PC-3 (cell line): ENCODE data around the gene RABGAP1. TPM values are rescaled to one million over a fixed set of nuclear protein-coding genes. Genes with fewer than 3 reads are reported as not detected.

Experiments used
- ATAC-seq: fragments of 200-7000 bp; cut with Tn5 transposase; 2 replicates; pipeline ENCODE4 v1.9.1; 2020; ENCODE audit warnings: mild to moderate bottlenecking, moderate library complexity
- Bru-seq: library from RNA; stranded (reverse); fragments of 400-500 nt; gene quantifications from one replicate; lab custom pipeline; 2021; lab: Mats Ljungman, UMichigan
- BruChase-seq, 2 experiments: library from RNA; stranded (reverse); fragments of 400-500 nt; gene quantifications; one replicate each; lab custom pipeline; 2021; lab: Mats Ljungman, UMichigan
- BruUV-seq: library from RNA; stranded (reverse); fragments of 400-500 nt; replicated peaks from 2 replicates; lab custom pipeline; 2021; lab: Mats Ljungman, UMichigan
- CTCF ChIA-PET: fragments of 300-600 bp; sonication (Branson Sonifier 250); formaldehyde crosslinking; loops from one replicate; lab custom pipeline; 2022; ENCODE audit warnings: antibody characterized with exemption; lab: Charles Lee
- POLR2A ChIA-PET: fragments of 300-600 bp; sonication (Branson Sonifier 250); formaldehyde crosslinking; loops from one replicate; lab custom pipeline; 2022; ENCODE audit warnings: antibody characterized with exemption; ENCODE audit not compliant: unreplicated experiment; lab: Charles Lee
- DNase-seq: peaks from one replicate; pipeline ENCODE4 v3.0.0-alpha.2; 2015
- H2AFZ ChIP-seq: fragments of 300-600 bp; sonication (generic); 2 replicates; pipeline ENCODE4 v1.6.0; 2016; ENCODE audit warnings: antibody characterized with exemption, low read length
- H3F3A ChIP-seq: fragments of 300-600 bp; sonication (generic); one replicate; pipeline ENCODE4 v1.6.0; 2017; ENCODE audit warnings: antibody characterized with exemption, low read length, control low read depth, mild to moderate bottlenecking; ENCODE audit not compliant: unreplicated experiment
- H3K27ac ChIP-seq: fragments of 300-600 bp; sonication (generic); 2 replicates; pipeline ENCODE4 v1.5.1; 2016; ENCODE audit warnings: mild to moderate bottlenecking, low read length
- H3K27me3 ChIP-seq: fragments of 300-600 bp; sonication (generic); 2 replicates; pipeline ENCODE4 v1.6.1; 2016; ENCODE audit warnings: low read length, mixed read lengths
- H3K36me3 ChIP-seq: fragments of 300-600 bp; sonication (generic); 2 replicates; pipeline ENCODE4 v1.6.1; 2016; ENCODE audit warnings: low read depth, mixed run types, low read length, mixed read lengths
- H3K4me1 ChIP-seq: fragments of 300-600 bp; sonication (generic); 2 replicates; pipeline ENCODE4 v1.5.1; 2016; ENCODE audit warnings: low read length; ENCODE audit not compliant: insufficient read depth
- H3K4me2 ChIP-seq: fragments of 300-600 bp; sonication (generic); 2 replicates; pipeline ENCODE4 v1.6.0; 2016; ENCODE audit warnings: low read length
- H3K4me3 ChIP-seq: fragments of 300-600 bp; sonication (generic); 2 replicates; pipeline ENCODE4 v1.5.1; 2016; ENCODE audit warnings: mild to moderate bottlenecking, low read length, mixed read lengths
- H3K79me2 ChIP-seq: fragments of 300-600 bp; sonication (generic); 2 replicates; pipeline ENCODE4 v1.6.1; 2017; ENCODE audit warnings: low read length, mixed read lengths
- H3K9ac ChIP-seq: fragments of 300-600 bp; sonication (generic); 2 replicates; pipeline ENCODE4 v1.6.0; 2016; ENCODE audit warnings: mild to moderate bottlenecking, low read length
- H3K9me2 ChIP-seq: fragments of 300-600 bp; sonication (generic); replicated peaks from 2 replicates; pipeline ENCODE4 v1.6.1; 2016; ENCODE audit warnings: mixed run types, low read length, mixed read lengths
- H3K9me3 ChIP-seq: fragments of 300-600 bp; sonication (generic); 2 replicates; pipeline ENCODE4 v1.6.1; 2016; ENCODE audit warnings: low read length, mixed read lengths
- H4K20me1 ChIP-seq: fragments of 300-600 bp; sonication (generic); 2 replicates; pipeline ENCODE4 v1.6.1; 2016; ENCODE audit warnings: low read length, mixed read lengths
- EZH2 ChIP-seq: fragments of 300-600 bp; sonication (generic); IDR thresholded peaks from one replicate; pipeline ENCODE4 v1.6.1; 2017; ENCODE audit warnings: antibody characterized with exemption, mild to moderate bottlenecking, low read length; ENCODE audit not compliant: unreplicated experiment
- EZH2phosphoT487 ChIP-seq: fragments of 300-600 bp; sonication (generic); IDR thresholded peaks from 2 replicates; pipeline ENCODE4 v1.6.1; 2018; ENCODE audit warnings: mild to moderate bottlenecking, antibody characterized with exemption, low read length, borderline replicate concordance
- intact Hi-C: fragments of 100-400 bp; cut with micrococcal nuclease; formaldehyde crosslinking; loops from 2 replicates; pipeline ENCODE4 v1.9.0; 2023
- long read RNA-seq: library from polyadenylated mRNA; unstranded; transcript quantifications from one replicate; pipeline ENCODE4 v2.0.0, GENCODE V29; 2021; ENCODE audit not compliant: unreplicated experiment
- total RNA-seq: library from RNA; depleted of rRNA; stranded (reverse); fragments of >200 nt; gene quantifications from 2 replicates; pipeline ENCODE4 v1.2.3, GENCODE V29; 2014; rRNA removed
- TF ChIP-seq, protein P1 (sequence below): fragments of 300-600 bp; sonication (generic); conservative IDR thresholded peaks from 2 replicates; pipeline ENCODE4 v1.5.1; 2017; ENCODE audit warnings: antibody characterized with exemption, low read depth, mild to moderate bottlenecking, low read length

RABGAP1 gene
- total RNA-seq (12.7 and 16.5 TPM in 2 replicates), Bru-seq, nascent RNA (percentile 89 among the genes with signal in this experiment), BruChase-seq, experiment 1, labeled RNA remaining after a 6-hour chase (percentile 77 among the genes with signal in this experiment), BruChase-seq, experiment 2, labeled RNA remaining after a 2-hour chase (percentile 89 among the genes with signal in this experiment)
- long read RNA-seq, full-length matches to known transcripts: 62 of 149 reads
- long read RNA-seq, partial matches to known transcripts: 26 of 149 reads
- long read RNA-seq, other reads (novel, unspliced or antisense): 61 of 149 reads

DNA sequence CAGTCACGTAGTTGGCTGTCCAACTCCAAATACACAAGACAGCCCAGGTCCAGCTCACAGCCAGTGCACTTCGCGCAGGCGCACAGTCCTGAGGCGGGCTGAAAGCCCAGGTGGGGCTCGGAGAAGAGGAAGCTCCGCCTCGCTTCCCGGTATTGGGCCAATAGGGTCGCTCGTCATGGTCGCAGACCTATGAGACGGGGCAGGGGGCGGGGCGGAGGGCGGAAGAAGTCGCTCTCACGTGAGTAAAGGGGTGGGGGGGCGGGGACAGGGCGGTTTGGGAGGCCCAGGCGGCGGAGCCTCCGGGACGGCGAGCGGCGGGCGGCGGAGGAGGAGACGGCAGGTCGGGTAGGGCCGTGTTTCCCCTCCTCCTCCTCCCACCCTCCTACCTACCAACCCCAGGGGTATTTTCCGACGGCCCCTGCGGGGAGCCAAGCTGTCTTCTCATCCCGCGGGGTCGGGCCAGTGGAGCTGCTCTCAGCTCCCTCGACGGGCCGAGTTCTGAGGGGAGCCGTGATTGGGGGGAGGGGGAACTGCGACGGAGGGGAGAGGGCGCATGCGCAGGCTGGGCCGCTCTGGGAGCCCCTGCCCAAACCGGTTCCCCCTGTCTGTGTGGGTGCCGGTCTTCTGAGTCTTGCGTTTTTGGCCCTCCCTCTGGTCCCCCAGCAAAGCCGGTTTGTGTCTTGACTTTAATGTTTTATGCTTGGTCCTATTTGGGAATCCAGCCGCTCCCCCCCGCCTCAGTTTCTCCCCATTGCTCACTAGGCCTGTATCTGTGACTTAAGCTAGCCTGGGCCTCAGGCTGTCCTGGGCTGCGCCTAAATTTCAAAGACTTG is at the start of gene RABGAP1:
TSS of gene RABGAP1 (plus strand) at position 272 of the 833 bp plus-strand sequence. CDS start 16,040 bp downstream, outside the sequence.
- ATAC-seq (peak; percentile 98), DNase-seq (peak; percentile 97)
- no peaks in the 10 kb centered on the region; the same call in 1 of the 2 replicates for H4K20me1 ChIP-seq
- peaks cover 22% of the 10 kb centered on the region for H3K36me3 ChIP-seq
- POLR2A ChIA-PET: interaction anchor here (0.5 to 0.6 kb wide), 4 partner anchors 11 to 51 kb away, joined by 3 to 6 read pairs (median 4); no protein-coding TSS in a partner anchor
- no peaks in the 10 kb centered on the region for H3F3A ChIP-seq
- intact Hi-C loops: loop anchor here (2.0 kb wide), 1 partner anchor 36 kb away; the partner anchor contains the start of gene RC3H2
- H3K9me3 ChIP-seq: no peaks in the 10 kb centered on the region
- H3K9me2 ChIP-seq: no peaks in the 10 kb centered on the region
- H3K4me1 ChIP-seq: no peaks in the 10 kb centered on the region
- CTCF ChIA-PET: interaction anchor here (0.6 to 0.9 kb wide), 2 partner anchors 37 to 50 kb away, joined by 3 read pairs; no protein-coding TSS in a partner anchor
- no peaks in the 10 kb centered on the region for H3K27me3 ChIP-seq
- TF ChIP-seq, protein P1, sequence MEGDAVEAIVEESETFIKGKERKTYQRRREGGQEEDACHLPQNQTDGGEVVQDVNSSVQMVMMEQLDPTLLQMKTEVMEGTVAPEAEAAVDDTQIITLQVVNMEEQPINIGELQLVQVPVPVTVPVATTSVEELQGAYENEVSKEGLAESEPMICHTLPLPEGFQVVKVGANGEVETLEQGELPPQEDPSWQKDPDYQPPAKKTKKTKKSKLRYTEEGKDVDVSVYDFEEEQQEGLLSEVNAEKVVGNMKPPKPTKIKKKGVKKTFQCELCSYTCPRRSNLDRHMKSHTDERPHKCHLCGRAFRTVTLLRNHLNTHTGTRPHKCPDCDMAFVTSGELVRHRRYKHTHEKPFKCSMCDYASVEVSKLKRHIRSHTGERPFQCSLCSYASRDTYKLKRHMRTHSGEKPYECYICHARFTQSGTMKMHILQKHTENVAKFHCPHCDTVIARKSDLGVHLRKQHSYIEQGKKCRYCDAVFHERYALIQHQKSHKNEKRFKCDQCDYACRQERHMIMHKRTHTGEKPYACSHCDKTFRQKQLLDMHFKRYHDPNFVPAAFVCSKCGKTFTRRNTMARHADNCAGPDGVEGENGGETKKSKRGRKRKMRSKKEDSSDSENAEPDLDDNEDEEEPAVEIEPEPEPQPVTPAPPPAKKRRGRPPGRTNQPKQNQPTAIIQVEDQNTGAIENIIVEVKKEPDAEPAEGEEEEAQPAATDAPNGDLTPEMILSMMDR: no peak
- no peak for TF ChIP-seq EZH2phosphoT487
- no peak for TF ChIP-seq EZH2
- peaks cover 60% of the 10 kb centered on the region for H3K79me2 ChIP-seq
- peak within 1 kb of the TSS; percentile 66; the same call in 1 of the 2 replicates for H2AFZ ChIP-seq
- no TSS peak for BruUV-seq
- H3K9ac ChIP-seq: peak within 1 kb of the TSS; percentile 84
- H3K4me2 ChIP-seq: peak within 1 kb of the TSS; percentile 89
- H3K4me3 ChIP-seq: peak within 1 kb of the TSS; percentile 86
- H3K27ac ChIP-seq: peak within 1 kb of the TSS; percentile 80

DNA sequence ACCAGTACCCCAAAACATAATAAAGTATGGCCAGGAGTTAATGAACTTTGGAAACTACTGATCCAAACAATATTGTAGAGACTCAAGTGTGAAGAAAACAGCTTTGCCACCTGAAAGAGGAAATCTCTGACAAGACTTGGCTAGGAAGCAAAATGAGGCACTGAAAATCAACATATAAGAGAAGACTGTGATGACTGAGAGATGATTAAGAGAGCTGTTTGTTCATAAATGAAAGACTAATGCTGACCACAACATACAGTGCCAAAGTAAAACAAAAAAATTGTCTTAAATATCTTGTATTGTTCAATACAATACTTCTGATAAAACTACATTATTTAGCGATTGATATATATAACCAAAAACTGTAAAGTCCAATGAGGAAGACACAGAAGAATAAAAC is 42.9 kb upstream of the RABGAP1 start:
- POLR2A ChIA-PET: interaction anchor here (0.6 kb wide), 1 partner anchor 34 kb away, joined by 3 read pairs; no protein-coding TSS in a partner anchor
- Histone ChIP-seq H3K9ac (no peak overlapping the region), H3K4me2 (peak overlapping the region; percentile 9; the same call in 1 of the 2 replicates), H3K4me3 (no peak overlapping the region), H3K9me3 (no peaks in the 10 kb centered on the region), H4K20me1 (no peaks in the 10 kb centered on the region), H3K4me1 (peaks cover 19% of the 10 kb centered on the region), H3K79me2 (peaks cover 70% of the 10 kb centered on the region), H3K36me3 (peaks cover 15% of the 10 kb centered on the region; the same call in 1 of the 2 replicates), H2AFZ (no peak overlapping the region), H3F3A (no peaks in the 10 kb centered on the region), H3K9me2 (no peaks in the 10 kb centered on the region), H3K27me3 (no peaks in the 10 kb centered on the region), H3K27ac (peak overlapping the region; percentile 1; the same call in 1 of the 2 replicates)
- intact Hi-C loops: loop anchor here (2.0 kb wide), 1 partner anchor 37 kb away; no protein-coding TSS in a partner anchor
- BruUV-seq: no TSS peak
- CTCF ChIA-PET: no interaction called here
- ATAC-seq: peak; percentile 75
- TF ChIP-seq, protein P1: no peak
- TF ChIP-seq EZH2: no peak
- TF ChIP-seq EZH2phosphoT487: no peak
- DNase-seq: peak; percentile 58
